A549 (cell line): Measurements from ENCODE around the gene ZNF280B. TPM values are rescaled to one million over a fixed set of nuclear protein-coding genes. Genes with fewer than 3 reads are reported as not detected.

Source experiments
- ATAC-seq, 2 experiments: fragments of 200-7000 bp in 1 of 2; fragments of >200 bp in 1 of 2; cut with Nextera tagmentation in 1 of 2; cut with Tn5 transposase in 1 of 2; 3 replicates each; pipeline versions ENCODE4 v1.8.0 to v1.9.1; 2018 to 2020; ENCODE audit warnings: mild to moderate bottlenecking in 1 of 2, moderate library complexity in 1 of 2
- CTCF ChIA-PET: fragments of 300-600 bp; sonication (Branson Sonifier 250); formaldehyde crosslinking; extraction: SDS; loops from one replicate; lab custom pipeline; 2021; ENCODE audit warnings: antibody characterized with exemption, inconsistent platforms; lab: Yijun Ruan, JAX
- POLR2A ChIA-PET: fragments of 350-600 bp; formaldehyde crosslinking; extraction: SDS; loops from one replicate; lab custom pipeline; 2021; ENCODE audit warnings: antibody characterized with exemption, inconsistent platforms; lab: Yijun Ruan, JAX
- DNase-seq, 2 experiments: peaks; one replicate each; pipeline versions ENCODE4 v3.0.0 to v3.0.0-alpha.2; 2011 to 2016; ENCODE audit warnings: low read depth in 1 of 2, low spot score in 1 of 2
- FAIRE-seq: peaks from 2 replicates; lab custom pipeline; 2011; peaks lifted over from hg19 to GRCh38; lab: Jason Lieb, UNC
- H3K27ac ChIP-seq, 2 experiments: fragments of >200 bp; sonication (Bioruptor Twin); formaldehyde crosslinking; 3 replicates each; pipeline ENCODE4 v1.5.1; 2016 to 2017
- H3K4me1 ChIP-seq: fragments of >200 bp; sonication (Bioruptor Twin); formaldehyde crosslinking; 3 replicates; pipeline ENCODE4 v1.6.1; 2016
- H3K4me2 ChIP-seq: fragments of >200 bp; sonication (Bioruptor Twin); formaldehyde crosslinking; 3 replicates; pipeline ENCODE4 v1.6.1; 2016
- H3K4me3 ChIP-seq: fragments of >200 bp; sonication (Bioruptor Twin); formaldehyde crosslinking; 3 replicates; pipeline ENCODE4 v1.5.1; 2016
- H3K9me3 ChIP-seq: fragments of >200 bp; sonication (Bioruptor Twin); formaldehyde crosslinking; 3 replicates; pipeline ENCODE4 v1.6.1; 2016
- BCL3 ChIP-seq: fragments of >200 bp; sonication (Bioruptor Twin); formaldehyde crosslinking; IDR thresholded peaks from 3 replicates; pipeline ENCODE4 v1.6.1; 2016
- BHLHE40 ChIP-seq: IDR thresholded peaks from 2 replicates; pipeline ENCODE4 v1.6.1; 2012; ENCODE audit warnings: low read depth, low read length, inconsistent platforms
- CBX8 ChIP-seq: fragments of 200-600 bp; sonication (generic); IDR thresholded peaks from 2 replicates; pipeline ENCODE4 v1.6.1; 2016
- CEBPB ChIP-seq, 2 experiments: fragments of >200 bp in 1 of 2; sonication (Bioruptor Twin) in 1 of 2; formaldehyde crosslinking in 1 of 2; IDR thresholded peaks; 2 replicates each; pipeline ENCODE4 v1.6.1; 2012 to 2016
- CHD2 ChIP-seq: fragments of 150-350 bp; IDR thresholded peaks from 2 replicates; pipeline ENCODE4 v1.6.1; 2014; ENCODE audit warnings: low read length; ENCODE audit not compliant: partially characterized antibody
- CHD4 ChIP-seq: fragments of 200-600 bp; sonication (generic); IDR thresholded peaks from 2 replicates; pipeline ENCODE4 v1.6.1; 2016; ENCODE audit warnings: antibody characterized with exemption, mild to moderate bottlenecking, borderline replicate concordance
- EHMT2 ChIP-seq: fragments of 200-600 bp; sonication (generic); IDR thresholded peaks from 2 replicates; pipeline ENCODE4 v1.6.1; 2016; ENCODE audit warnings: antibody characterized with exemption, low read depth, mild to moderate bottlenecking, moderate library complexity
- ESRRA ChIP-seq: fragments of 150-350 bp; IDR thresholded peaks from 2 replicates; pipeline ENCODE4 v1.6.1; 2014; ENCODE audit warnings: mild to moderate bottlenecking, low read length, borderline replicate concordance
- FOSB ChIP-seq: fragments of 250-450 bp; sonication (Bioruptor Pico); IDR thresholded peaks from 2 replicates; pipeline ENCODE4 v1.5.0; 2020; ENCODE audit warnings: mild to moderate bottlenecking, moderate library complexity
- GATA3 ChIP-seq: IDR thresholded peaks from 2 replicates; pipeline ENCODE4 v1.6.1; 2012; ENCODE audit warnings: borderline replicate concordance
- HDAC2 ChIP-seq: fragments of 200-600 bp; sonication (generic); IDR thresholded peaks from 2 replicates; pipeline ENCODE4 v1.6.1; 2016
- HES2 ChIP-seq: fragments of >200 bp; sonication (Bioruptor Twin); formaldehyde crosslinking; IDR thresholded peaks from 2 replicates; pipeline ENCODE4 v1.6.1; 2016
- HMGXB4 ChIP-seq: fragments of 250-450 bp; sonication (Bioruptor Pico); IDR thresholded peaks from 2 replicates; pipeline ENCODE4 v1.5.0; 2021; ENCODE audit warnings: mild to moderate bottlenecking, moderate library complexity, borderline replicate concordance
- JUN ChIP-seq, 2 experiments: fragments of >200 bp; sonication (Bioruptor Twin); formaldehyde crosslinking; IDR thresholded peaks; 2 replicates in 1 of 2; 3 replicates in 1 of 2; pipeline ENCODE4 v1.6.1; 2016 to 2017
- JUNB ChIP-seq: fragments of >200 bp; sonication (Bioruptor Twin); formaldehyde crosslinking; IDR thresholded peaks from 2 replicates; pipeline ENCODE4 v1.6.1; 2016
- KDM1A ChIP-seq: fragments of 200-600 bp; sonication (generic); IDR thresholded peaks from 2 replicates; pipeline ENCODE4 v1.6.1; 2016; ENCODE audit warnings: low read depth, mild to moderate bottlenecking
- KDM5A ChIP-seq: fragments of 200-600 bp; sonication (generic); IDR thresholded peaks from 2 replicates; pipeline ENCODE4 v1.6.1; 2016; ENCODE audit warnings: antibody characterized with exemption, mild to moderate bottlenecking
- MAFK ChIP-seq: fragments of 450-650 bp; IDR thresholded peaks from 2 replicates; pipeline ENCODE4 v1.6.1; 2014; ENCODE audit not compliant: partially characterized antibody
- MAX ChIP-seq: IDR thresholded peaks from 2 replicates; pipeline ENCODE4 v1.6.1; 2012
- MAZ ChIP-seq: fragments of 150-350 bp; IDR thresholded peaks from 2 replicates; pipeline ENCODE4 v1.6.1; 2014; ENCODE audit warnings: antibody characterized with exemption, low read depth, low read length, borderline replicate concordance
- NFE2L2 ChIP-seq: fragments of 150-350 bp; conservative IDR thresholded peaks from 2 replicates; pipeline ENCODE4 v1.6.1; 2014; ENCODE audit warnings: low read length
- NPAS2 ChIP-seq: fragments of 250-450 bp; sonication (Bioruptor Pico); IDR thresholded peaks from 2 replicates; pipeline ENCODE4 v1.8.0; 2022; ENCODE audit warnings: mild to moderate bottlenecking, moderate library complexity, borderline replicate concordance
- PHF8 ChIP-seq: fragments of 200-600 bp; sonication (generic); IDR thresholded peaks from 2 replicates; pipeline ENCODE4 v1.6.1; 2016; ENCODE audit warnings: low read depth, mild to moderate bottlenecking, antibody characterized with exemption, moderate library complexity, borderline replicate concordance
- SMC3 ChIP-seq: fragments of >200 bp; sonication (Bioruptor Twin); formaldehyde crosslinking; IDR thresholded peaks from 3 replicates; pipeline ENCODE4 v1.6.1; 2018; ENCODE audit warnings: inconsistent platforms
- TFCP2L1 ChIP-seq: fragments of 250-450 bp; sonication (Bioruptor Pico); IDR thresholded peaks from 2 replicates; pipeline ENCODE4 v1.5.0; 2021; ENCODE audit warnings: mild to moderate bottlenecking
- ZC3H11A ChIP-seq: fragments of 450-650 bp; IDR thresholded peaks from 2 replicates; pipeline ENCODE4 v1.6.1; 2014; ENCODE audit warnings: antibody characterized with exemption, mild to moderate bottlenecking
- ZNF302 ChIP-seq: fragments of 250-450 bp; sonication (Bioruptor Pico); IDR thresholded peaks from 2 replicates; pipeline ENCODE4 v1.9.0; 2021; ENCODE audit warnings: inconsistent platforms, mild to moderate bottlenecking, moderate library complexity
- ZSCAN20 ChIP-seq: fragments of 250-450 bp; sonication (Bioruptor Pico); IDR thresholded peaks from 2 replicates; pipeline ENCODE4 v1.8.0; 2022; ENCODE audit warnings: mild to moderate bottlenecking, moderate library complexity
- WGBS: methylation state at CpG from one replicate; pipeline ENCODE4 v1.1.6; 2017; ENCODE audit errors: missing lambda C conversion rate; 5-methylcytosine and 5-hydroxymethylcytosine counted together
- polyA plus RNA-seq, 4 experiments: library from polyadenylated mRNA; depleted of rRNA in 3 of 4; stranded (reverse); fragments of >200 nt; fragmentation: RNase III in 1 of 4; extraction: RNeasy Plus Mini Kit Qiagen cat#74134 plus additional on column Dnase treatment in 1 of 4; gene quantifications; 2 replicates in 3 of 4; 3 replicates in 1 of 4; pipeline ENCODE4 v1.2.3, GENCODE V29; 2011 to 2017

The ZNF280B gene
- polyA plus RNA-seq, 2 of the 4 experiments (the other 2 are of a cell fraction), result 2.3 to 5.1 TPM

- FAIRE-seq (no peak), ATAC-seq (no peak), DNase-seq (no peak)
- TF ChIP-seq BHLHE40, result no peak
- TF ChIP-seq ZNF302 (CRISPR knock-in tag), result no peak
- no peak for TF ChIP-seq ESRRA
- no peak for TF ChIP-seq JUN (IDR thresholded peaks at IDR 0.05)
- no peak for TF ChIP-seq GATA3
- TF ChIP-seq CHD2, result no peak
- TF ChIP-seq SMC3, result no peak
- no peak for TF ChIP-seq TFCP2L1
- no peak overlapping the region for H3K27ac ChIP-seq
- WGBS, result 2% methylated on average over 2 of the region's 2 CpGs
- H3K4me3 ChIP-seq, result no peak overlapping the region
- no peaks in the 10 kb centered on the region for H3K4me1 ChIP-seq
- ChIA-PET POLR2A (no interaction called here), CTCF (interaction anchor here (0.8 to 1.8 kb wide), 2 partner anchors 246 to 496 kb away, joined by 3 read pairs; no protein-coding TSS in a partner anchor)
- peaks cover 17% of the 10 kb centered on the region; the same call in 2 of the 3 replicates for H3K9me3 ChIP-seq
- no peak overlapping the region for H3K4me2 ChIP-seq
Observed at GRCh38 chr22:22458387-22458786, 50.2 kb downstream of the ZNF280B start.

GRCh38 chr22:22454997-22455396 is 53.5 kb downstream of the ZNF280B start:
- Histone ChIP-seq H3K9me3 (peaks cover 20% of the 10 kb centered on the region; the same call in 2 of the 3 replicates), H3K27ac (no peak overlapping the region), H3K4me2 (no peak overlapping the region), H3K4me3 (no peak overlapping the region), H3K4me1 (no peaks in the 10 kb centered on the region)
- WGBS, result 7% methylated on average over 3 of the region's 3 CpGs
- DNase-seq (no peak), ATAC-seq (no peak), FAIRE-seq (no peak)
- ChIA-PET CTCF (interaction anchor here (1.0 to 1.6 kb wide), 3 partner anchors 23 to 504 kb away, joined by 3 to 6 read pairs (median 3); no protein-coding TSS in a partner anchor), POLR2A (no interaction called here)
- TF ChIP-seq EHMT2 (no peak), HES2 (no peak), CEBPB (IDR thresholded peaks at IDR 0.05) (no peak), MAFK (no peak), MAX (no peak), PHF8 (no peak), NPAS2 (CRISPR knock-in tag) (no peak), KDM1A (no peak), NFE2L2 (no peak), JUNB (no peak), CBX8 (no peak), GATA3 (no peak), HMGXB4 (no peak), HDAC2 (no peak), FOSB (CRISPR knock-in tag) (no peak)

GRCh38 chr22:22452996-22453686 is 55.4 kb downstream of the ZNF280B start:
- ChIA-PET POLR2A (no interaction called here), CTCF (no interaction called here)
- ATAC-seq (no peak), DNase-seq (no peak), FAIRE-seq (no peak)
- Histone ChIP-seq H3K4me1 (no peaks in the 10 kb centered on the region), H3K4me2 (no peak overlapping the region), H3K27ac (no peak overlapping the region), H3K9me3 (peaks cover 10% of the 10 kb centered on the region; the same call in 2 of the 3 replicates), H3K4me3 (no peak overlapping the region)
- TF ChIP-seq BCL3 (no peak), CHD4 (no peak), ZSCAN20 (CRISPR knock-in tag) (no peak), KDM5A (no peak), HMGXB4 (no peak), JUNB (no peak), CBX8 (no peak), ZC3H11A (no peak), MAZ (no peak)
- WGBS, result 34% methylated on average over 6 of the region's 6 CpGs
